HUES64 (cell line): ENCODE measurements around the gene PSMB11.

ENCODE experiments used
- H3K27ac ChIP-seq: 2 replicates; pipeline ENCODE4 v1.7.0; 2013; ENCODE audit warnings: low read depth, low read length, inconsistent platforms
- H3K27me3 ChIP-seq: 2 replicates; pipeline ENCODE4 v1.6.1; 2013; ENCODE audit warnings: mild to moderate bottlenecking, low read length; ENCODE audit not compliant: insufficient read depth
- H3K36me3 ChIP-seq: 2 replicates; pipeline ENCODE4 v1.6.1; 2013; ENCODE audit warnings: mild to moderate bottlenecking, low read length; ENCODE audit not compliant: insufficient read depth
- H3K4me1 ChIP-seq: 2 replicates; pipeline ENCODE4 v1.6.1; 2013; ENCODE audit warnings: mild to moderate bottlenecking, low read length, moderate library complexity; ENCODE audit not compliant: insufficient read depth
- H3K4me3 ChIP-seq: 2 replicates; pipeline ENCODE4 v1.5.1; 2013; ENCODE audit warnings: mild to moderate bottlenecking, low read length, moderate library complexity
- H3K9ac ChIP-seq: 2 replicates; pipeline ENCODE4 v1.6.1; 2013; ENCODE audit warnings: mild to moderate bottlenecking, low read depth, low read length
- H3K9me3 ChIP-seq: 2 replicates; pipeline ENCODE4 v1.6.1; 2013; ENCODE audit warnings: low read depth, low read length; ENCODE audit not compliant: insufficient read depth
- WGBS: fragments of 150-250, 120-280 bp; methylation state at CpG from one replicate; pipeline ENCODE4 v1.1.7; 2013; ENCODE audit warnings: missing lambda C conversion rate; 5-methylcytosine and 5-hydroxymethylcytosine counted together

The PSMB11 gene

GRCh38 chr14:23017091-23017490 lies 24.9 kb upstream of the PSMB11 start:
- Histone ChIP-seq H3K9ac (no peak overlapping the region), H3K9me3 (no peaks in the 10 kb centered on the region), H3K27me3 (no peaks in the 10 kb centered on the region), H3K4me1 (no peaks in the 10 kb centered on the region), H3K27ac (no peak overlapping the region), H3K4me3 (no peak overlapping the region), H3K36me3 (peaks cover 4% of the 10 kb centered on the region; the same call in 1 of the 2 replicates)
- 89% methylated on average over 5 of the region's 5 CpGs for WGBS

GRCh38 chr14:23018107-23018506 lies 23.9 kb upstream of the PSMB11 start:
- H3K9me3 ChIP-seq = no peaks in the 10 kb centered on the region

GRCh38 chr14:23020143-23021128 lies 21.6 kb upstream of the PSMB11 start:
- Histone ChIP-seq H3K4me1 (peaks cover 3% of the 10 kb centered on the region; the same call in 1 of the 2 replicates), H3K27ac (no peak overlapping the region), H3K27me3 (no peaks in the 10 kb centered on the region), H3K36me3 (peaks cover 25% of the 10 kb centered on the region), H3K4me3 (no peak overlapping the region), H3K9me3 (no peaks in the 10 kb centered on the region), H3K9ac (no peak overlapping the region)
- WGBS = 94% methylated on average over 6 of the region's 7 CpGs

More at GRCh38 chr14:23018107-23018506, 23.9 kb upstream of the PSMB11 start:
- no peaks in the 10 kb centered on the region for H3K4me1 ChIP-seq
- H3K27ac ChIP-seq = no peak overlapping the region
- H3K36me3 ChIP-seq = peaks cover 8% of the 10 kb centered on the region; the same call in 1 of the 2 replicates
- no peaks in the 10 kb centered on the region for H3K27me3 ChIP-seq
- no peak overlapping the region for H3K9ac ChIP-seq
- no peak overlapping the region for H3K4me3 ChIP-seq

DNA sequence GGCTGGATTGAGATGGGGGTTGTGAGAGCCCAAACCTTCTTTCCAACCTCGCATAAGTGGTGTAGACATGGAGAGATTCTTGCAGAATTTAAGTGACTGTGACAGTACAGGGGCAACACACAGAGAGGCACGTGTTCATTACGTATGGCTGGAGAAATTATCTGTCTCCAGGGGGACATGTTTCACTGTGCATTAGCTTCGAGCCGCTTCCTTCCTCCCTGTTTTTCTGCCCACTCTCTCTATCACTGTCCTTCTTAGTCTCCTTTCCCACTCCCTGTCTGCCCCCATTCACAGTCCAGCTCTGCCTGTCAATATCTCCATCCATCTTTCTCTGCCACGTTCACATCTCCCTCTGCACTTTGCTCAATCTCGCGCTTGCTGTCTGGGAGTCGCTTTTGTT lies 20.6 kb upstream of the PSMB11 start:
- peaks cover 9% of the 10 kb centered on the region; the same call in 1 of the 2 replicates for H3K4me1 ChIP-seq
- no peaks in the 10 kb centered on the region for H3K9me3 ChIP-seq
- H3K27me3 ChIP-seq = no peaks in the 10 kb centered on the region
- H3K27ac ChIP-seq = no peak overlapping the region
- peaks cover 34% of the 10 kb centered on the region for H3K36me3 ChIP-seq
- 93% methylated on average over 9 of the region's 9 CpGs for WGBS
- H3K4me3 ChIP-seq = no peak overlapping the region
- H3K9ac ChIP-seq = no peak overlapping the region

GRCh38 chr14:23021889-23022442 lies 20.0 kb upstream of the PSMB11 start:
- 90% methylated on average over 7 of the region's 7 CpGs for WGBS
- Histone ChIP-seq H3K27ac (no peak overlapping the region), H3K9me3 (no peaks in the 10 kb centered on the region), H3K36me3 (peaks cover 34% of the 10 kb centered on the region), H3K4me1 (peaks cover 9% of the 10 kb centered on the region; the same call in 1 of the 2 replicates), H3K9ac (no peak overlapping the region), H3K4me3 (no peak overlapping the region), H3K27me3 (no peaks in the 10 kb centered on the region)

DNA sequence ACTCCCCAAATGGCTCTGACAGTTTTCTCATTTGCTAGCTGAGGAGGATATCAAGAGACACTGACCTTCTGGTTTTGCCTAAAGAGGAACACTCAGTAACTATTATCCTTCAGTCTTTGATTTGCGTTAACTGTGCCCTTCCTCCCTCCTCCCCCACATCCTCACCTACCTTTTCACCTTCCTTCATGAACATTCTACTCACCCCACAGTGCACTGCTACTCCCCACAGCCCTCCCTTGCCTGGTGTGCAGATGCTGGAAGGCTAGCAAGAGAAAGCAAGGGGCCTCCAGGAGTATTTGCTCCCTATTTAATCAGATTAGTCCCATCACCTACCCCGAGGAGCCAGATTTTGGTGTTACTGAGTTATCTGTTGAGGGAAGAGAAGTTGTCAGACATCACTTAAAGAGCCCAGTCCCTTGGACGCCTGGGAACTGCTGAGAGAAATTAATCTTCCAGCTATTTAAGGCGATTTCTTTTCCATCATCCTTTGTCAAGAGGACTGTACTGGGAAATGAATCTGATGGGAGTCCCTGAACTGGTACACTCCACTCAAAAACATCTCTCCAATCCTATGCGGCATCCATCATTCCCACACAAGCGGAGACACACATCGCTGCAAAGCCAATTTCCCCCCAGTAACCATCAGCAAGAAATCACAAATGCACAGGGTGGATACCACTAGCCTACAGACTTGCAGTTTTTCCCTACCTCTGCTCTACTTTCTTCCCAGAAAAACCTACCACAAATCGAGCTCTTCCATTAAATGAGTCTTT lies 18.8 kb upstream of the PSMB11 start:
- Histone ChIP-seq H3K27me3 (no peaks in the 10 kb centered on the region), H3K4me3 (no peak overlapping the region), H3K27ac (no peak overlapping the region), H3K36me3 (peaks cover 41% of the 10 kb centered on the region), H3K9ac (no peak overlapping the region), H3K9me3 (no peaks in the 10 kb centered on the region), H3K4me1 (peaks cover 9% of the 10 kb centered on the region; the same call in 1 of the 2 replicates)
- 85% methylated on average over 8 of the region's 8 CpGs for WGBS

GRCh38 chr14:23023795-23024152 lies 18.2 kb upstream of the PSMB11 start:
- H3K27ac ChIP-seq = no peak overlapping the region
- no peaks in the 10 kb centered on the region for H3K27me3 ChIP-seq
- H3K9ac ChIP-seq = no peak overlapping the region
- H3K4me3 ChIP-seq = no peak overlapping the region
- peaks cover 46% of the 10 kb centered on the region for H3K36me3 ChIP-seq
- peaks cover 9% of the 10 kb centered on the region; the same call in 1 of the 2 replicates for H3K4me1 ChIP-seq
- H3K9me3 ChIP-seq = no peaks in the 10 kb centered on the region
- WGBS = 99% methylated on average over 2 of the region's 2 CpGs

GRCh38 chr14:23024612-23025075 lies 17.4 kb upstream of the PSMB11 start:
- H3K27me3 ChIP-seq = no peaks in the 10 kb centered on the region
- no peak overlapping the region for H3K4me3 ChIP-seq
- no peak overlapping the region for H3K27ac ChIP-seq
- WGBS = 89% methylated on average over 5 of the region's 7 CpGs
- peaks cover 9% of the 10 kb centered on the region; the same call in 1 of the 2 replicates for H3K4me1 ChIP-seq
- peaks cover 54% of the 10 kb centered on the region for H3K36me3 ChIP-seq
- H3K9ac ChIP-seq = no peak overlapping the region
- no peaks in the 10 kb centered on the region for H3K9me3 ChIP-seq

GRCh38 chr14:23025151-23025814 lies 16.7 kb upstream of the PSMB11 start:
- WGBS = 89% methylated on average over 4 of the region's 4 CpGs
- Histone ChIP-seq H3K4me3 (no peak overlapping the region), H3K9me3 (no peaks in the 10 kb centered on the region), H3K4me1 (peaks cover 9% of the 10 kb centered on the region; the same call in 1 of the 2 replicates), H3K27ac (no peak overlapping the region), H3K27me3 (no peaks in the 10 kb centered on the region), H3K36me3 (peaks cover 55% of the 10 kb centered on the region), H3K9ac (no peak overlapping the region)

- Histone ChIP-seq H3K4me3 (no peak overlapping the region), H3K9me3 (no peaks in the 10 kb centered on the region), H3K9ac (no peak overlapping the region), H3K27me3 (no peaks in the 10 kb centered on the region), H3K4me1 (peaks cover 15% of the 10 kb centered on the region), H3K27ac (no peak overlapping the region), H3K36me3 (peaks cover 72% of the 10 kb centered on the region)
- 94% methylated on average over 2 of the region's 2 CpGs for WGBS
Measured at GRCh38 chr14:23028799-23029198, 13.2 kb upstream of the PSMB11 start.
